ENCODE results near the gene TJP2.

- TF ChIP-seq POLR2AphosphoS5 (IDR thresholded peaks at IDR 0.05; ENCODE audit: borderline replicate concordance, low read depth, low read length) (no peak), EZH2 (IDR thresholded peaks at IDR 0.05) (no peak), FOXP2 (optimal IDR thresholded peaks at IDR 0.05; ENCODE audit: control extremely low read depth, extremely low read length, insufficient read depth) (no peak)
These were observed 62.1 kb downstream of the TJP2 start for GRCh38 chr9:69236188-69236587.

All from SK-N-MC (cell line).